GM03348 (cell line): ENCODE measurements around the gene CAMKV.
"Not testable (repeated sequence)": the region's sequence is repeated elsewhere in the genome, so short reads cannot be mapped to it uniquely, and the experiment has no call there.

Source experiments
- DNase-seq: peaks from one replicate; pipeline ENCODE4 v3.0.0; 2012; ENCODE audit warnings: low spot score

Gene CAMKV

DNA sequence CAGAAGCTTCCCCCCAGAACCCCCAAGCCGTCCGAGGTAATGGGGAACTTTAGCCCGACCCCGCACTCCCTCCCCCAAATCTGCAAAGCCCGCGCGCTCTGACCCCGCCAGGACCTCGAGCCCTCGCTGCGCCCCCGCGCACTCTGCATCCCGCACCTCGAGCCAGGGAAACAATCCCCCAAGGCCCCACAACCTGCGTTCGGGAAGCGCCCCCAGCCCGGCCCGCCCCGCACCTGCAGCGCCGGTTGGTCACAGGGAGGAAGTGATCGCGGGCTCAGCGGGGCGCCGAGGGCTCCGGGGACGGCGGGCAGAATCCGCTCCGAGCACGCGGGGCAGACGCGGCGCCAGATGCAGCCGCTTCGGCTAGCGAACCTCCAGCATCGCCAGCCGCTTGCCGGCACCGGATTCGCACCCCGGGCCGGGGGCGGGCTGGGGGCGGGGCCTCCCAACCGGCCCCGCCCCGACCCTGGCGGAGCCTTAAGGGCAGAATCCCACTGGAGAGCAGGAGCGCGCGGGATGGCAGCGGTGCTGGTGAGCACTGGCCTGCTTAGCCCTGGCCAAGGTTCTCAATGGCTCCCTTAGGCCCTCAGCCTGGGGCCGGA lies at the start of gene CAMKV:
Gene CAMKV, minus strand, starts transcription at position 382 of the 602 bp plus-strand sequence. CDS start 7,518 bp downstream, outside the sequence.
- DNase-seq, result peak; percentile 27

DNA sequence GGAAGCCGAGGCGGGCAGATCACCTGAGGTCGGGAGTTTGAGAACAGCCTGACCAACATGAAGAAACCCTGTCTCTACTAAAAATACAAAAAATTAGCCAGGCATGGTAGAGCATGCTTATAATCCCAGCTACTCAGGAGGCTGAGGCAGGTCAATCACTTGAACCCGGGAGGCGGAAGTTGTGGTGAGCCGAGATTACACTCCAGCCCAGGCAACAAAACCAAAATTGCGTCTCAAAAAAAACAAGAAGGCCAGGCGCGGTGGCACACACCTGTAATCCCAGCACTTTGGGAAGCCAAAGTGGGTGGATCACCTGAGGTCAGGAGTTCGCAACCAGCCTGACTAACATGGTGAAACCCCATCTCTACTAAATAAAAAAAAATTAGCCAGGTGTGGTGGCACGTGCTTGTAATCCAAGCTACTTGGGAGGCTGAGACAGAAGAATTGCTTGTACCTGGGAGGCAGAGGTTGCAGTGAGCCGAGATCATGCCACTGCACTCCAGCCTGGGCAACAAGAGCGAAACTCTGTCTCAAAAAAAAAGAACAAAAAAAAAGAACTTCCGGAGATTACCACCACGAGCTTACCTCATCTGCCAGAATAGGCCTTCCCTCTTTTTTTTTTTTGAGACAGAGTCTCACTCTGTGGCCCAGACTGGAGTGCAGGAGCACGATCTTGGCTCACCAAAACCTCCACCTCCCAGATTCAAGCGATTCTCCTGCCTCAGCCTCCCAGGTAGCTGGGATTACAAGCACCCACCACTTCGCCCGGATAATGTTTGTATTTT lies 48.3 kb upstream of the CAMKV start:
- DNase-seq, result not testable (repeated sequence)

DNA sequence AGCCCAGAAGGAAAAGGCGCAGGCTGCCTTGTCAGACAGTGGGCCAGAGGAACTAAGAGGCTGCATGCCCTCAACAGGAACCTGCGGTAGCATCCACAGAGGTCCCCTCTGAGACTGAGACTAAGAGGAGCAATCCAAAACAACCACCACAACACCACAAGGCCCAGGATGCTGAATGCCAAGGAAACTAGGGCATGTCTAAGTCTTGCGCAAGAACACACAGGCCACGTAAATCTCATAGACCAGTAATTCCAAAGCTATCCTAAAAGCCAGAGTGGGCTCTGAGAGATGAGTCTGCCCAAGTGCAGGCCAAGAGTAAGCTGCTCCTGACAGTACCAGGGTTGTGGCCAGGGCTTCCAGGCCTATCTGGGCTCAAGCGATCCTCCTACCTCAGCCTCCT lies 47.0 kb upstream of the CAMKV start:
- DNase-seq, result peak; percentile 53

DNA sequence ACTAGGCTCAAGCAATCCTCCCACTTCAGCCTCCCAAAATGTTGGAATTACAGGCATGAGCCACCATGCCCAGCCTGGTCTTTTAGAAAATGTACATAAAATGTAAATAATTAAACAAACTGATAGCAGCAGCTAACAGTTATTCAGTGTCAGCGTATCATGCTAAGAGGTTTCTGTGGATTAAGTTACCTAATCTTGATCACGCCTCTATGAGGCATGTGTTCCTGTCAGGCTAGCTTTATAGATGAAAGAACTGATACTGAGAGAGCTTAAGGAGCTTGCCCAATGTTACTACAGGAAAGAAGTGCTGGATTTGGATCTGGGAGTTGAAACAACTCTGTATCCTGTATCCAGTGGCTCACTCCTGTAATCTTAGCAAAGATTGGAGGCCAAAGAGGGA lies 45.2 kb upstream of the CAMKV start:
- no peak for DNase-seq

GRCh38 chr3:49912881-49913281 lies 43.2 kb upstream of the CAMKV start:
- DNase-seq, result no peak

DNA sequence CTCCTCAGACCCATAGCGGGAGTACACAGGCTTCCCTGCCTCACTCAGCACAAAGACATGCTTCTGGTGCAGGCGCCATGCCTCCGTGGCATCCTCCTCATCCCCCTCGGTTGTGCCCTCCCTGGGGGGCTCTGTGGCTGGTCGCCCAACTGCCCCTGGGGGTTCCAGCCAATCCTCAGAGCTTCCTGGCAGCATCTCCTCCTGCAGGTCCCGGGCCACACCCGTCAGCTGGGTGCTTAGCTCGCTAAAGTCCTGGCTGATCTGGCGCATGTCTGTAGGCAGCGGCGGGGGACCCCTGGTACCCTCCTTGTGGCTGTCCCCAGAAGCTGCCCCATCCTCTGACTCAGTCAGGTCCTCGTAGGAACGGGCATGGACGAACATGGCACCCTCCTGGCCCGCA lies 41.9 kb upstream of the CAMKV start:
- DNase-seq, result no peak

DNA sequence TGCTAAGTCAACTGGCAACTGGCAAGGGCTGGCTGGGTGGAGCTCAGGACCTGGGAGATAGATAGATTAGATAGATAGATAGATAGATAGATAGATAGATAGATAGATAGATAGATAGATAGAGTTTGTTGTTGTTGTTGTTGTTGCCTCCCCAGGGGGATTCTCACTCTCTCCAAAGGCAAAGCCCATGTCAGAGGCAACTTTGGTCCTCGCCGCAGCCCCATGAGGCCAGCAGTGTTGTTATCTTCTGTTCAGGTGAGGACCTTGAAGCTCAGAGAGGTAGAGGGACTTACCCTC lies 41.4 kb upstream of the CAMKV start:
- no peak for DNase-seq

GRCh38 chr3:49910409-49911123 lies 40.9 kb upstream of the CAMKV start:
- DNase-seq, result no peak

DNA sequence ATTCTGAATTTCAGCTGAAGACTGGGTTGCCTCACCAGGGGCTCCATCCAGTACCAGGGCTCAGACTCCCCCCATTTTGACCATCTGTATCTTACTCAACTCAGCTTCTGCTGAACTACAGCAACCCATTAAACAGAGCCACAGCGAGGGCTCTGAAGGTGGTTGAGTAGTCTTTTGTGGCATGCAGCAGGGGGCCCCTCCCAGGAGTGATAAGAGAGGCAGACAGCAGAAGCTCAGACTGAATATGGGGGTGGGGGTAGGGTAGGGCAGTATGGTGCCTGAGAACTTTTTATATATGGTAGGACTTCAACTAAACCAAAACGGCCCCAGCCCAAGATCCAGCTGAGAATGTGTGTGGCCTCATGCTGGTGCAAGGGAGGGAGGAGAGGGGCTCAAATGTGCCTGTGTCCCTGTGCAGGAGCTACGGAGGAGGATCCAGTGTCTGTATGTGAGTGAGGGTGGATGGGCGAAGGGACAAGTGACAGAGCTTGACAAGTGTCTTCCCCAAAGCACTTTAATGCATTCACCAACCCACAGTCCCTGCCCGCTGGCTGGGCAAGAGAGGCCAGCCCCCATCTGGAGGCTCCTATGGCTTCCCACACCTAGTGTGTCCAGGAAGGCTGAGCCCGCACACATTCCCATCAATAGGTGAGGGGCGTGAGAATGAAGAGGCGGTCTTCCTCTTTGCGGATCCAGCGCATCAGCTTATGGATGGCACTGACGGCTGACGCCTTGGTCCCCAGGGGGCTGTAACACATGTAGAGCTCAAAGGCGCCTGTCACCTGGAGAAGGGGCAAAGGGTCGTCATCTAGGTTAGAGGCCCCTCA lies 38.9 kb upstream of the CAMKV start:
- no peak for DNase-seq

DNA sequence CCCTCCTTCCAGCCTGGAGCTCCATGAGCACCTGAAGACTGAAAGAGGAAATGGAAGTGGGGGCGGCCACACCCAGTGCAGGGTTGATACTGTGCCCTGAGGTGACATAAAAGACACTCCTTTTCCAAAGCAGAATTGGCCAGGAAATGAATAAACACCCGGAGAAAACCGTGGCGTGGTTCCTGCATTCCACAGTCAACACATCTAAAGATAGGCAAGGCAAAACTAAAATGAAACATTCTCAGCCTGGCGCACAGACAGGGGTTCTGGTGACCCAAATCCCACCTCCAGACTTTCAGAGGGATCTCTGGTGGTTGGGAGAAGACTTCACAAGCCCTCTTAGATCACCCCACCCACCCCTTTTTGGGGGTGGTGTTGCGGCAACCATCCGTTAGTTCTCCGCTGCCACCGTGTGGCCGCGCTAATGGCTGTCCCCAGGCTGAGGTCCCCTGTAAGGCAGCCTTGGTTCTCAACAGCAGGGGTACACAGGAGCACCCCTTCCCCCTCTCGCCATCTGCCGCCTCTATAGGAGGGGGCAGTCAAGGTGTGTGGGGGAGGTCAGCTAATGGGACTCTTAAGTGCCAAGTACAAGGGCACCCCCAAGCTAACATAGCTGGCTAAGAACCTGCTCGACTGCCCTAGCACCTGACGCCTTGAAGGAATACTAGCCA lies 36.5 kb upstream of the CAMKV start:
- peak; percentile 89 for DNase-seq

GRCh38 chr3:49904448-49904847 lies 34.7 kb upstream of the CAMKV start:
- not testable (repeated sequence) for DNase-seq

DNA sequence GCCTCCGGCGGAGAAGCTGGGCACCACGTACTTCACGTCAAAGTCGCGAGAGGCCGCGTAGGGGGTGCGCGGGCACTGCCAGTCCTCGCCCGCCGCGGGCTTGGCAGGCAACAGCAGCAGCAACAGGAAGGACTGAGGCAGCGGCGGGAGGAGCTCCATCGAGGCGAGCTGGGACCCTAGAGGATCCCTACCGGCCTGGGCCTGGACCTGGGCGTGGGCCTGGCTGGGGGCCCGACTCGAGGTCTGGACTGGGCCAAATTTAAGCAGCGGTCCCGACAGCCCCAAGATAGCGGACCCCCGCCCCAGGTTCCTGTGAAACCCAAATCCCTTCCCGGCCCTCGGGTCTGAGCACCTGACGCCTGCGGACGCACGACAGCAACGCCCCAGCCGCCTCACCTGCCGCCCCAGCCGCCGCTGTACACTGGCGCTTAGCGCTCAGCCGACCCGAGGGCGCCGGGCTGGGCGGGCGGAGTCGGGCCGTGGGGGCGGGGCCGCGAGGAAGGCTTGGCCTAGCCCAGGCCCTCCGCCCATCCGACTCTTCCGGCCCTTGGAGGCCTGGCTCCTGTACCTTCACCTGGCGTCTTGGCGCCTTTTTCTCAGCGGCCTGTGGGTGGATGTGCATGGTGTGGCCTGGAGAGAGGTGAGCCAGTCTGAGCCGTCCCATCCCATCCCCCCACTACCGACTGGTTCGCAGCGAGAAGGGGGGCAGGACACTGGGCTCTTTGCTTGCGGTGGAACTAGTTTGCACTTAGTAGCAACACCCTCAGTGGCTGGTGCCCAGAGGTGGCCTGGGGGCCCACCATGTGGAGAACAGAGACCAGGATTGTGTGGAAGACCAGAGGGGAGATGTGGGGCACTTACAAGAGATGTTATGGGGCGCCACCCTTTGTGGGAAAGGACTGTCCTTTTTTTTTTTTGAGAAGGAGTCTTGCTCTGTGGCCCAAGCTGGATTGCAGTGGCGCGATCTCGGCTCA lies 34.0 kb upstream of the CAMKV start, which contains the start of gene MST1R:
Gene MST1R, minus strand, starts transcription at position 423 of the 974 bp plus-strand sequence. Its CDS starts 264 bp downstream, at position 159.
- peak; percentile 57 for DNase-seq

DNA sequence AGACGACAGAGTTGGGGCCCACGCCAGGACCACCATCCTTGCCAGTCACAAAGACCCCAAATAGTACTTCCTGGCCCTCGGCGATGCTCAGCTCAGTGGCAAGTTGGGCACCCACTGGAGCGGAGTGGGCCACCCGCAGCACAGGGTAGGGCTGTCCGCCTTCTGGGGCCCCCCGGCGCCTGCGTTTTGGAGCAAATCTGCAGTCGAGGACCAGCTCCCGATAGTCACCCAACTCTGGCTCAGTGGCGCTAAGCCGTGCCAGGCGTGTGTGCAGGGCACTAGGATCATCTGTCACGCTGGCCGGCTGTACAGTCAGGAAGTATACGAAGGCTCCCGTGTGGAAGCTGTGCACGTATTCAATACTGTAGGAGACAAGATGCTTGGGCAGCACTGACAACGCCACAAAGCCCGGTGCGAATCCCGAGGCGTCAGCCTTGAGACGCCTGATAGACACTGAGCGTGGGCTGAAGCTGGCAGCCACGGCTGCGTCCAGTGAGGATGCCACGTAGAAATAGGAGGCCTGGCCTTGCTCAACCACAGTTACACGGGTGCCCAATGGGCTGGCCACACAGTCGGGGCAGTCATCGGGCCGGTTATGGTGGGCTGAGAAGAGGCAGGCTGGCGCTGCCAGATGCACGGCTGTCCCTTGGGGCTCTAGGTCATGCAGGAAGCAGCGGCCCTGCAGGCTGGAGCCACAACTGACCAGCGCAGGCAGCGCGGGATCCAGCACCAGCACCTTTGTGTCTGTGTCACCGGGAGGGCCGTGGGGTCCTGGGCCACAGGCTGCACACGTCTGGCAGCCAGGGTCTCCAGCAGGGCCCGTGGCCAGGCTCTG lies 33.0 kb upstream of the CAMKV start:
- DNase-seq, result no peak

GRCh38 chr3:49901366-49902339 lies 31.9 kb upstream of the CAMKV start:
- DNase-seq, result peak; percentile 57

DNA sequence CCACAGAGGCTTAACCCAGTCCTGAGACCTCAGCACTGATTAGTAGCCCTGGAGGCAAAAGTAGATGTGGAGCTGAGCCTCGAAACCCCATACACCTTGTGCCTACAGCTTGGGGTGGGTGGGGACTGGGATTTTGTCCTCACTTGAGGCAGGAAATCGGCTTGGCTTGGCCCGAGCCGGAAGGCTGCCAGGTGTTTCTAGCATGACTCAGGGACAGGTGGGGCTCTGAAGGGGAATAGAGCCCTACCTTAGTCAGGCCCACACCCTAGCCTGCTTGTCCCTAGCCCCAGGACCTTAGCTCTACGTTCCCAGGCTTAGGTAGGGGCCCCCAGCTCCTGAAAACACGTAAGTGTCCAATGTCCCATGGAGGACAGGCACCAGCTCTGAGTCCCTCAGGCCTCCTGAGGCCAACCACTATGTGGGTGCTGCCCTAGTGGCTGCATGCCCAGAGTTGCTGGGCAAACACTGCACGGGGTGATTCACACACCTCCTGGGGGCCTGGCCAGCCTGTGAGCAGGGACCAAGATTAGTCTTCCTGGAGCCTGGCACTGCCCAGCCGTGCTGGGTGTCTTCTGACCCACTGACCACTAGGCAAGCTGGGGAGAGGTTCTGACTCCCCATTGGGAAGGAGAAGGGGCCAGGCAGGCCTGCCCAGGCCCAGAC lies 30.9 kb upstream of the CAMKV start:
- DNase-seq, result peak; percentile 81

DNA sequence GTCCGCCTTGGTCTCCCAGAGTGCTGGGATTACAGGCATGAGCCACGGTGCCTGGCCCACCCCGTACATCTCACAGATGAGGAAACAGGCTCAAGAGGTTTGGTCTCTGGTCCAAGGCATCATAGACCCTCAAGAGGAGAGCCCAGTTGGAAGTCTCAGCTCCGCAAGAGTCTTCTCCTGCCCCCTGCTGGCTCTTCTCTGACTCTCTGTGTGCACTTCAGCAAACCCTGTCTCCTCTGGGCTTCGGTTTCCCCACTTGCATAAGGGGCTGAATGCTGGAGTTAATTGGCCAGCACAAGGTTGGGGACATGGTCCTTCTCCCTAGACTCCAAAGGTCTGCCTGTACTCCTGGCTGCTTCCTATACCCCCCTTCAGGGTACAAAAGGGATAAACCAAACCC lies 30.1 kb upstream of the CAMKV start:
- DNase-seq, result no peak

DNA sequence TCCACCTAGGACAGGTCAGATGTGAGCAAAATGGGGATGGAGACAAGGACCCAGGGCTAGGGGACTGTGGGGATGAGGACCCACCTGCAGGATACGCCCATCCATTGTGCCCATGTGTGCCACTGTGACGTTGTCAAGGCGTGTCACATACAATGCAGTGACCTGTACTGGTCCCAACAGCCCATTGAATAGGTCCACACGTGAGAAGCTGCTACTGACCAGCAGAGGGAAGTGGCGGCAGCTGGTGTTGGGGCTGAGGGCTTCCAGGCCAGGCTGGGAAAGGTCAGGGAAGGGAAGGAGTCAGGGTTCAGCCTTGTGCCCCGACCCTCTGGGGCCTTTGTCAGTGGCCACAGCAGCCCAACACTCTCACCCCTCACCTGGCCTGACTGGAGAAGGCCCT lies 29.3 kb upstream of the CAMKV start:
- no peak for DNase-seq

DNA sequence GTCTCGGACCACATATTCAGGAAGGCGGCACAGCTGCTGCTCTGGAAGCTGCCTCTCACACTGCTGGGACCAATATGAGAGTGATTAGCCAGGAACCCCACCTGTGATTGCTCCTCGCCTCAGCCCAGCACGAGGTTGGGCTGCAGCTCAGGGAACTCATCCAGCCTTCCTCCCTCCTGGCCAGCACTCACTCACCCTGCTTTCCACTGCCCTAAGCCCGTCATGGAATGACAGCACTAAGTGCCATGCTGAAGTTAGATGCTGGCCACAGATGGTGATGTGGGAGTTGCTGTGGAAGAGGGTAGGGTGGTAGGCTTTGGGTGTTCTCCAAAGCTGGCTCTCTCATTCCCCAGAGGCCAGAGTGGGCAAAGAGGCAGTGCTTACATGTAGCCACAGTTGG lies 26.6 kb upstream of the CAMKV start:
- no peak for DNase-seq
